SW 1271 (cell line): Measurements from ENCODE around the gene FCSK.
"Not testable (repeated sequence)": the region's sequence is repeated elsewhere in the genome, so short reads cannot be mapped to it uniquely, and the experiment has no call there.

ENCODE experiments used
- DNase-seq, 2 experiments: peaks; one replicate each; lab custom pipeline; 2025; lab: John Stamatoyannopoulos, UW

FCSK gene

GRCh38 chr16:70432356-70432722, 22.1 kb upstream of the FCSK start:
- DNase-seq: no peak

GRCh38 chr16:70432723-70433457, 21.5 kb upstream of the FCSK start:
- no peak for DNase-seq

GRCh38 chr16:70433458-70434103, 20.8 kb upstream of the FCSK start:
- no peak for DNase-seq

GRCh38 chr16:70434484-70435260, 19.7 kb upstream of the FCSK start:
- DNase-seq: no peak

- no peak for DNase-seq
These were observed 17.3 kb upstream of the FCSK start for GRCh38 chr16:70437017-70437581.

GRCh38 chr16:70437582-70438557, 16.5 kb upstream of the FCSK start:
- no peak for DNase-seq

GRCh38 chr16:70438585-70438968, 15.8 kb upstream of the FCSK start:
- DNase-seq: no peak

GRCh38 chr16:70438969-70439862, 15.2 kb upstream of the FCSK start, which contains the start of gene ST3GAL2:
Gene ST3GAL2, minus strand, starts transcription at chr16:70439100. Its CDS starts 40,570 bp downstream, at chr16:70398530.
- DNase-seq: peak; percentile 87 to 91

GRCh38 chr16:70440009-70440692, 14.2 kb upstream of the FCSK start:
- DNase-seq: no peak

GRCh38 chr16:70441406-70441990, 12.9 kb upstream of the FCSK start:
- no peak for DNase-seq

GRCh38 chr16:70442344-70442743, 12.1 kb upstream of the FCSK start:
- no peak for DNase-seq

- DNase-seq: no peak
These were observed 9.9 kb upstream of the FCSK start for GRCh38 chr16:70444249-70445063.

GRCh38 chr16:70448075-70448474, 6.3 kb upstream of the FCSK start:
- DNase-seq: no peak

- DNase-seq: not testable (repeated sequence)
These were observed 4.0 kb upstream of the FCSK start for GRCh38 chr16:70450142-70451003.

- not testable (repeated sequence) for DNase-seq
These were observed 3.4 kb upstream of the FCSK start for GRCh38 chr16:70451004-70451340.

- no peak for DNase-seq
These were observed 1.1 kb upstream of the FCSK start for GRCh38 chr16:70453117-70453891.

- no peak for DNase-seq
These were observed 538 bp upstream of the FCSK start for GRCh38 chr16:70453892-70454221.
